Kidney (tissue), 14 donors: Measurements from ENCODE around the gene CCDC69. TPM values are rescaled to one million over a fixed set of nuclear protein-coding genes. Genes with fewer than 3 reads are reported as not detected.

Source experiments
- DNase-seq, 5 donors: peaks; one replicate each; pipeline ENCODE4 v3.0.0-alpha.2; 2013 to 2020
- FAIRE-seq: peaks from 2 replicates; lab custom pipeline; 2012; peaks lifted over from hg19 to GRCh38; lab: Jason Lieb, UNC
- H3K27ac ChIP-seq, 2 donors: one replicate each; pipeline ENCODE4 v1.7.0; 2013; ENCODE audit warnings: low read depth in 2 of 2, low read length in 2 of 2, inconsistent platforms in 1 of 2
- H3K27me3 ChIP-seq: one replicate; pipeline ENCODE4 v1.7.1; 2013; ENCODE audit warnings: low read length, inconsistent platforms; ENCODE audit not compliant: control insufficient read depth, insufficient read depth
- H3K36me3 ChIP-seq, 3 donors: one replicate each; pipeline versions ENCODE4 v1.7.0 to v1.7.1; 2013; ENCODE audit warnings: low read length in 3 of 3, control low read depth in 1 of 3, inconsistent platforms in 1 of 3; ENCODE audit not compliant: insufficient read depth in 3 of 3, control insufficient read depth in 2 of 3
- H3K4me1 ChIP-seq, 3 donors: one replicate each; pipeline versions ENCODE4 v1.7.0 to v1.7.1; 2013; ENCODE audit warnings: low read length in 3 of 3, inconsistent platforms in 1 of 3, low read depth in 1 of 3; ENCODE audit not compliant: control insufficient read depth in 2 of 3, insufficient read depth in 2 of 3
- H3K4me3 ChIP-seq, 3 donors: one replicate each; pipeline versions ENCODE4 v1.7.0 to v1.8.1; 2013; ENCODE audit warnings: low read length in 3 of 3, control low read depth in 1 of 3, inconsistent platforms in 1 of 3
- H3K9ac ChIP-seq, 3 donors: one replicate each; pipeline versions ENCODE4 v1.7.0 to v1.7.1; 2013; ENCODE audit warnings: low read length in 3 of 3, control low read depth in 1 of 3, inconsistent platforms in 1 of 3
- H3K9me3 ChIP-seq, 3 donors: one replicate each; pipeline versions ENCODE4 v1.7.0 to v1.7.1; 2013; ENCODE audit warnings: low read length in 3 of 3, control low read depth in 1 of 3, inconsistent platforms in 1 of 3; ENCODE audit not compliant: control insufficient read depth in 2 of 3, insufficient read depth in 1 of 3
- CTCF ChIP-seq: IDR thresholded peaks from 3 replicates; pipeline ENCODE4 v1.5.1; 2012; ENCODE audit warnings: mild to moderate bottlenecking, moderate library complexity, borderline replicate concordance; ENCODE audit not compliant: insufficient read depth; ENCODE audit errors: extremely low read depth
- intact Hi-C: fragments of 100-400 bp; cut with DNase I; formaldehyde crosslinking; loops from one replicate; pipeline ENCODE4 v1.11.1; 2022
- polyA plus RNA-seq: library from polyadenylated mRNA; stranded (reverse); fragments of 350-450 nt; fragmentation: Illumina TruSeq; extraction: RNeasy Lipid Tissue Mini Kit (QIAGEN cat#74804); gene quantifications from one replicate; pipeline ENCODE4 v1.2.3, GENCODE V29; 2014; ENCODE audit warnings: low read depth, low replicate concordance; ENCODE audit not compliant: insufficient read depth
- total RNA-seq: library from RNA; stranded (reverse); fragmentation: NEBNext Ultra II Directional; extraction: Animal tissue kit (Norgen Biotek cat#: 25700); gene quantifications from one replicate; pipeline ENCODE4 v1.2.1, GENCODE V29; 2021
- donor health status: control.
- donor health status: control.
- donor health status: control.
- donor health status: control.
- donor health status: control.
- donor health status: DM: yes; HTN: yes; CAD: no.
- donor health status: Normal renal cell carcinoma (clear cell type).

CCDC69 gene
- total and polyA plus RNA-seq, 2 donors from 2014 or later, result 11.1 to 22.8 TPM

GRCh38 chr5:151144275-151144674, 79.6 kb downstream of the CCDC69 start:
- no peak overlapping the region for H3K4me3 ChIP-seq
- intact Hi-C loops, result no loop called here
- no peak overlapping the region for H3K27ac ChIP-seq
- no peaks in the 10 kb centered on the region for H3K9me3 ChIP-seq
- FAIRE-seq (no peak), DNase-seq (no peak)
- H3K27me3 ChIP-seq, result no peaks in the 10 kb centered on the region
- H3K36me3 ChIP-seq, result peaks cover 0 to 11% (median 8%) of the 10 kb centered on the region in 3 donors
- H3K4me1 ChIP-seq, result peaks cover 0 to 16% (median 7%) of the 10 kb centered on the region in 3 donors
- no peak overlapping the region for H3K9ac ChIP-seq
- no peak for TF ChIP-seq CTCF

GRCh38 chr5:151143645-151144044, 80.2 kb downstream of the CCDC69 start:
- no peak overlapping the region for H3K4me3 ChIP-seq
- no peak overlapping the region for H3K27ac ChIP-seq
- intact Hi-C loops, result no loop called here
- H3K27me3 ChIP-seq, result no peaks in the 10 kb centered on the region
- TF ChIP-seq CTCF, result no peak
- FAIRE-seq (no peak), DNase-seq (no peak)
- peaks cover 0 to 17% (median 14%) of the 10 kb centered on the region in 3 donors for H3K36me3 ChIP-seq
- no peaks in the 10 kb centered on the region for H3K9me3 ChIP-seq
- H3K4me1 ChIP-seq, result peaks cover 0 to 16% (median 7%) of the 10 kb centered on the region in 3 donors
- no peak overlapping the region for H3K9ac ChIP-seq

- intact Hi-C loops, result no loop called here
- H3K9me3 ChIP-seq, result no peaks in the 10 kb centered on the region
- DNase-seq (no peak), FAIRE-seq (no peak)
- H3K27me3 ChIP-seq, result no peaks in the 10 kb centered on the region
- no peak overlapping the region for H3K4me3 ChIP-seq
- no peak for TF ChIP-seq CTCF
- no peak overlapping the region for H3K27ac ChIP-seq
- H3K9ac ChIP-seq, result no peak overlapping the region
- H3K36me3 ChIP-seq, result peaks cover 0 to 24% (median 17%) of the 10 kb centered on the region in 3 donors
- peaks cover 0 to 16% (median 7%) of the 10 kb centered on the region in 3 donors for H3K4me1 ChIP-seq
Observed at GRCh38 chr5:151142933-151143332, 81.0 kb downstream of the CCDC69 start.

- Histone ChIP-seq H3K36me3 (peaks cover 0 to 31% (median 31%) of the 10 kb centered on the region in 3 donors), H3K9ac (no peak overlapping the region), H3K9me3 (no peaks in the 10 kb centered on the region), H3K4me1 (peaks cover 0 to 16% (median 7%) of the 10 kb centered on the region in 3 donors), H3K4me3 (no peak overlapping the region), H3K27me3 (no peaks in the 10 kb centered on the region), H3K27ac (no peak overlapping the region)
- DNase-seq (peak in 3 of 5 donors; percentile 30 to 47 (median 41)), FAIRE-seq (no peak)
- no peak for TF ChIP-seq CTCF
- intact Hi-C loops, result no loop called here
Observed at GRCh38 chr5:151141535-151141934, 82.4 kb downstream of the CCDC69 start.
